HG02678 (cell line): Measurements from ENCODE around the gene SPATA31D3.
"Not testable (repeated sequence)": the region's sequence is repeated elsewhere in the genome, so short reads cannot be mapped to it uniquely, and the experiment has no call there.

Experiments
- ATAC-seq: cut with Tn5 transposase; IDR thresholded peaks from one replicate; pipeline ENCODE4 v1.9.1; 2021; ENCODE audit warnings: mild to moderate bottlenecking, moderate library complexity; ENCODE audit not compliant: unreplicated experiment

Gene SPATA31D3

DNA sequence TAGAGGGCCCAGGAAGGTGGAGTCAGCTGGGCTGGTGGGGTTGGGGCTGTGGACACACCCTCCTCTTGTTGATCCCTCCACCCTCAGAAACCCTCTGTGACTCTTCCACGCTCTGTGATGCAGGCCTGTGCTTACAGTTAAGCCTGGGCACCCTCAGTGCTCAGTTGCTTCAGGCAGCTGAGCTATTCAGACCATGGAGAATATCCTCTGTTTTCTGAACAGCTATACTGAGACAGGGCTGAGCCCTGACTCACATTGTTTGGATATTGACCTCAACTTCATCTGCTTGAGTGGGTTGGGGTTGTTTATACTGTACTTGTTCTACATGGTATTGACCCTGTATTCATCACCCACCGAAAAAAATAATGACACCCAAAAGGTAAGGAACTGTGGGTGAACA lies at the start of gene SPATA31D3:
TSS of gene SPATA31D3 (plus strand) at position 108 of the 400 bp plus-strand sequence. CDS start at position 194, 86 bp downstream.
- ATAC-seq = not testable (repeated sequence)

GRCh38 chr9:81893929-81894328 lies 49.4 kb upstream of the SPATA31D3 start:
- ATAC-seq = no peak

GRCh38 chr9:81894891-81895290 lies 48.4 kb upstream of the SPATA31D3 start:
- no peak for ATAC-seq

DNA sequence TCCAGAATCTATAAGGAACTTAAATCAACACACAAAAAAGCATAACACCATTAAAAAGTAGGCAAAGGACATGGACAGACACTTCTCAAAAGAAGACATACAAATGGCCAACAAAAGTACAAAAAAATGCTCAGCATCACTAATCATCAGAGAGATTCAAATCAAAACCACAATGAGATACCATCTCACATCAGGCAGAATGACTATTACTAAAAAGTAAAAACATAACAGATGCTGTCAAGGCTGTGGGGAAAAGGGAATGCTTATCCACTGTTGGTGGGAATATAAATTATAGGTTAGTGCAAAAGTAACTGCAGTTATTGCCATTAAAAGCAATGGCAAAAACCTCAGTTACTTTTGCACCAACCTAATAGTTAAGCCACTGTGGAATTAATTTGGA lies 47.2 kb upstream of the SPATA31D3 start:
- ATAC-seq = no peak

DNA sequence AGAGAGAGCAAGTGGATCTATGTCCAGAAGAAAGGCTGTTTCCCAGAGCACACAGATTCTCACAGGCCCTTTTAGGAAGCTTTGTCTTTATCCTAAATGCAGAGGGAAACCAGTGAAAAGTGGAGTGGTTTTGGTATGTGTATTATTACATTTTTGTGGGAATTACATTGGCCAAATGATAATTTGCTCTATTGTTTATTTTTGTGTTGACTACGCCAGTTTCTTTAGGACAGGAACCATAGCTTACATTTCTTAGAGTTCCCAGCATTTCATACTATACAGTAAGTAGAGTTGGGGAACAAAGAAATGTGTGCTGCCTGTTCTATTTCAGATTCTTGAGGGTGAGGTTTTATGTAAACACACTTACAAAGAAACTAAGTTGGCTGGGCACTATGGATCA lies 44.4 kb upstream of the SPATA31D3 start:
- no peak for ATAC-seq

DNA sequence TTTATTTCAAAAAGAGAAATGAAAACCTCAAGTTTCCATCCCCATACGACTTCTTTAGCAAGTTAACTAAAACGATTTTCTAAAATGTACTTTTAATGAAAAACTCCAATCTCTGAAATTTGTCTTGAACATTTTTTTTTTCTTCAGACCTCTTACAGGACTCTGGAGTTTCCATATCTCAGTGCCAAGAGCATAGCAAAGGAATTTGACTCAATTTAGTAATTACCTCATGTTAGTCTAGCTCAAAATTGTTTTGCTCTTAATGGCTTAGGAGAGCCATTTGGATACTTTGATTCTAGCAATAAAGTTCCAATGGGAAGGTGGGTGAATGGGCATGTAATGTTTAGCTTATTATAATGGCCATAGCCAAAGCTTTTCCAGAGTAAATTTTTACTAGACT lies 41.1 kb upstream of the SPATA31D3 start:
- no peak for ATAC-seq

DNA sequence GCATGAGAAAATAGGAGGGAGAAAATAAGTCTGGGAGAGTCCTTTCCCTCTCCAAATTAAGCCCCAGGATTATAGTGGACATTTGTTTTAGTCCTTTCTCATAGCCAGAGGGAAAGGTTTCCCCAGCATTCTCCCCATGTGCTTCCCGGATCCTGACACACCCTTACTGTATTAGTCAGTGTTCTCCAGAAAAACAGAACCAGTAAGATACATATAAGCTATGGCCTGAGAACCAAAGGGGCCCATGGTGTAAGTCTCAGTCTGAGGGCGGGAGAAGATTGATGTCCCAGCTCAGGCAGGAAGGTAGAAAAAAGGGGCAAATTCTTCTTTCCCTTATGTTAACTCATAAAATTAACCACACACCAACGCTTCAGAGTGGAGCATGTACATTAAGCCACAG lies 40.7 kb upstream of the SPATA31D3 start:
- no peak for ATAC-seq

DNA sequence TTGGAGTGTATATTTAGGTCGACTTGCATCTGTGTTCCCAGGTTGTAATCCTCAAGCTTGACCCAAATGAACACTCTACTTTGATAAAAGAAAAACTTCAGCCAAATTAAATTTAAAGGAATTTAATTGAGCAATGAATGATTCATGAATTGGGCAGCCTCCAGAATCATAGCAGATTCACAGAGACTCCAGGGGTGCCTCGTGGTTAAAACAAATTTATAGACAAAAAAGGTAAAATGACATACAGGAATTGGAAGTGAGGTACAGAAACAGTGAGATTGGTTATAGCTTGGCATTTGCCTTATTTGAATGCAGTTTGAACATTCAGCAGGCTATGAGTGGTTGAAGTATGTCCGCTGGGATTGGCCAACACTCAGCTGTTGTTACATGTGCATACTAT lies 36.6 kb upstream of the SPATA31D3 start:
- no peak for ATAC-seq

- ATAC-seq = no peak
These were observed 31.2 kb upstream of the SPATA31D3 start for GRCh38 chr9:81912135-81912534.

- ATAC-seq = no peak
These were observed 27.3 kb upstream of the SPATA31D3 start for GRCh38 chr9:81915801-81916505.

DNA sequence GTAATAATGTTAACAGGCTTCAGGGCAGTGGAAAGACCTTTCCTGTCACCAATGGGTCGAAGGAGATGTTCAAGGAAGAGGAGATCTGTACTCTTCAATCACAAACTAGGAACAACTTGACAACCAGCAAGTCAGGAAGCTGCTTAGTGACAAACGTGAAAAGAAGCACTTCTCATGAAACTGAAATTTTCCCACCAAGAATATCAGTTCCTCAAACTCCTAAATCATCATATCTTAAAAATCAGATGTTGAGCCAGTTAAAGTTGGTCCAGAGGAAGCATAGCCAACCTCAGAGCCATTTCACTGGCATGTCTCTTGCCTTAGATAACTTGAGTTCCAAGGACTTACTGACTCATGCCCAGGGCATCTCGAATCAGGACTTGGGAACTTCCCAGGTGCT lies 24.8 kb upstream of the SPATA31D3 start:
- not testable (repeated sequence) for ATAC-seq

GRCh38 chr9:81928305-81928704 lies 15.0 kb upstream of the SPATA31D3 start, which contains the start of gene SPATA31D4:
Gene SPATA31D4, plus strand, starts transcription at chr9:81928428. Its CDS starts 86 bp downstream, at chr9:81928514.
- not testable (repeated sequence) for ATAC-seq

DNA sequence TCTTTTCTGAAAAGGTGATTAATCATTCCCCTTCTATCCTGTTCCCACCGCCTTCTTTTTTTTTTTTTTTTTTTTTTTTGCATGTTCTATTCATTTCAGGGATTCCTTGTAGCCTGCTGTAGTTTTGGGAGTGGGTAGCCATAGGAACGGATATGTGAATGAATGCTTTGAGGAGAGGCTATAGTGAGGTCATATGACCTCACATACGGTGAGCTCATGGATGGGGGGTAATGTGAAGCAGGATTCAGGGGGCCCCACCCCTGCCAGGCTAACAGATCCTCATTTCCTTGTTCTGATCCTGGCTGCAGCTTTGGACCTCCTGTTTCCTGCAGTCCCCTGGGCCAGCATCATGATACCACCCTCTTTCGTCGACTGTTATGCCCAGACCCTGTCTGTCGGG lies 13.2 kb upstream of the SPATA31D3 start:
- ATAC-seq = not testable (repeated sequence)

DNA sequence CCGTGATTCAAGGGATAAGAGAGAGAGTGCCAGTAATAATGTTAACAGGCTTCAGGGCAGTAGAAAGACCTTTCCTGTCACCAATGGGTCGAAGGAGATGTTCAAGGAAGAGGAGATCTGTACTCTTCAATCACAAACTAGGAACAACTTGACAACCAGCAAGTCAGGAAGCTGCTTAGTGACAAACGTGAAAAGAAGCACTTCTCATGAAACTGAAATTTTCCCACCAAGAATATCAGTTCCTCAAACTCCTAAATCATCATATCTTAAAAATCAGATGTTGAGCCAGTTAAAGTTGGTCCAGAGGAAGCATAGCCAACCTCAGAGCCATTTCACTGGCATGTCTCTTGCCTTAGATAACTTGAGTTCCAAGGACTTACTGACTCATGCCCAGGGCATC lies 9.8 kb upstream of the SPATA31D3 start:
- ATAC-seq = not testable (repeated sequence)

DNA sequence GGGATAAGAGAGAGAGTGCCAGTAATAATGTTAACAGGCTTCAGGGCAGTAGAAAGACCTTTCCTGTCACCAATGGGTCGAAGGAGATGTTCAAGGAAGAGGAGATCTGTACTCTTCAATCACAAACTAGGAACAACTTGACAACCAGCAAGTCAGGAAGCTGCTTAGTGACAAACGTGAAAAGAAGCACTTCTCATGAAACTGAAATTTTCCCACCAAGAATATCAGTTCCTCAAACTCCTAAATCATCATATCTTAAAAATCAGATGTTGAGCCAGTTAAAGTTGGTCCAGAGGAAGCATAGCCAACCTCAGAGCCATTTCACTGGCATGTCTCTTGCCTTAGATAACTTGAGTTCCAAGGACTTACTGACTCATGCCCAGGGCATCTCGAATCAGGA lies 5.3 kb downstream of the SPATA31D3 start:
- not testable (repeated sequence) for ATAC-seq

DNA sequence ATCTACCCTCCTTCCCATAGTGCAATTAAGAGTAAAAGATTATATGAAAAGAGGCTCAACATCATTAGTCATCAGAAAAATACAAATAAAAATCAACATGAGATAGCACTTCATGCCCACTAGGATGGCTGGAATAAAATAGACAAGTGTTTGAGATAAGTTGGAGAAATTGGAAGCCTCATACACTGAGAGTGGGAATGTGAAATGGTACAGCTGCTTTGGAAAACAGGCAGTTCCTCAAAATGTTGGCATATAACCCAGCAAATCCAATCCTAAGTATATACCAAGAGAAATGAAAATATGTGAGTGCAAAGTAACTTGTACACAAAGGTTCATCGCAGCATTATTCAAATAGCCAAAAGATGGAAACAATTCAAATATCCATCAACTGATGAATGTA lies 9.8 kb downstream of the SPATA31D3 start:
- ATAC-seq = no peak

DNA sequence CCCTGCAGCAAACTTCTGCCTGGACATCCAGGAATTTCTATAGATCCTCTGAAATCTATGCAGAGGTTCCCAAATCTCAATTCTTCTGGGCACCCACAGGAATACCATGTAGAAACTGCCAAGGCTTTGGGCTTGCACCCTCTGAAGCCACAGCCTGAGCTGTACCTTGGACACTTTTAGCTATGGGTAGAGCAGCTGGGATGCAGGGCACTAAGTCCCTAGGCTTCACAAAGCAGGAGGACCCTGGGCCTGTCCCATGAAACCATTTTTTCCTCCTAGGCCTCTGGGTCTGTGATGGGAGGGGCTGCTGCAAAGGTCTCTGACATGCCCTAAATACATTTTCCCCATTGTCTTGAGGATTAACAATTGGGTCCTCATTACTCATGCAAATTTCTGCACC lies 12.3 kb downstream of the SPATA31D3 start:
- ATAC-seq = no peak

GRCh38 chr9:81964218-81965171 lies 21.2 kb downstream of the SPATA31D3 start:
- no peak for ATAC-seq

- ATAC-seq = no peak
These were observed 24.7 kb downstream of the SPATA31D3 start for GRCh38 chr9:81968026-81968425.

GRCh38 chr9:81969971-81970370 lies 26.7 kb downstream of the SPATA31D3 start:
- no peak for ATAC-seq

- no peak for ATAC-seq
These were observed 28.4 kb downstream of the SPATA31D3 start for GRCh38 chr9:81971727-81972126.

- ATAC-seq = no peak
These were observed 31.5 kb downstream of the SPATA31D3 start for GRCh38 chr9:81974764-81975163.
